Measurements from ENCODE around the gene LUZP2. TPM values are rescaled to one million over a fixed set of nuclear protein-coding genes. Genes with fewer than 3 reads are reported as not detected.

Gene LUZP2
- total and polyA plus RNA-seq, 2 donors = 0.41 to 26.4 TPM

DNA sequence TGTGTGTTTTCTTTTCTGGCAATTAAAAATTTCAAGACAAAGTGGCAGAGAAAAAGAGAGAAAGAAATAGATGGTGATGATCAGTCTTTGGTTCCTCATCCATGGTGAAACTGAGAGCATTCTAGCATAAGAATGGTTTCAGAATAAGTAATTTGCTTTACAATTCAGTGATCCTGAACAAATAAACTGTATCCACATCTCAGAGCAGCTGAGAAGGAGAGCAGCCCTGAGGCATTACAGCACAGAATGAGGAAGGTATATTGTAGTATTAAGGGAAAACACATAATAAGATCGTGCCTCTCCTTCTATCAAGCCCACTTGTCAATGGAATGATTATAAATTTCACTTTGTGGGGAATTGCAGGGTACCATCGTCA lies 17.4 kb downstream of the LUZP2 start:
- 76% methylated on average over 2 of the region's 2 CpGs for WGBS
- Histone ChIP-seq H3K36me3 (ENCODE audit: insufficient read depth) (no peaks in the 10 kb centered on the region), H3K4me1 (ENCODE audit: insufficient read depth) (no peaks in the 10 kb centered on the region), H3K4me3 (ENCODE audit: low read depth, low read length) (no peak overlapping the region), H3K27ac (ENCODE audit: low read depth) (no peak overlapping the region)
- no peak for DNase-seq (ENCODE audit: extremely low spot score)

DNA sequence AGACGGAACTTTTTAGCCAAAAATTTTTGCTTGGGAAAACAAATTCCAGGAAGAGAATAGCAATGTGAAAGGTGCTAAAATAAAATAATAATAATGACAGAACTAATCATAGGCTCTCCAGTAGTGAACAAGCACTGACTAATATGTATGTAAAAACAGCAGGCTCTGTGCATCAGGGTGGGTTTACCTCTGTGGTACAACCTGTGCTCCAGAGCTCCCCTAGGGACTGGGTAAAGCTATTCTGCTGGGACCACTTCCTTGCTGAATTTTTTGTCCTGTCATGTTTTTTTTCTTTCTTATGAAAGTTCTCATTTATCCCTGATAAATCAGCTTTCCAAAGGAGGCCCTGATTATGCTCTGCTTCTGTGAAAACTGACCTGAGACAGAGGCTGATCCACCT lies 18.8 kb downstream of the LUZP2 start:
- H3K27ac ChIP-seq (ENCODE audit: low read depth) = no peak overlapping the region
- H3K4me3 ChIP-seq (ENCODE audit: low read depth, low read length) = no peak overlapping the region
- 88% methylated on average over 1 of the region's 1 CpG for WGBS
- no peaks in the 10 kb centered on the region for H3K36me3 ChIP-seq (ENCODE audit: insufficient read depth)
- no peak for DNase-seq (ENCODE audit: extremely low spot score)
- H3K4me1 ChIP-seq (ENCODE audit: insufficient read depth) = no peaks in the 10 kb centered on the region

DNA sequence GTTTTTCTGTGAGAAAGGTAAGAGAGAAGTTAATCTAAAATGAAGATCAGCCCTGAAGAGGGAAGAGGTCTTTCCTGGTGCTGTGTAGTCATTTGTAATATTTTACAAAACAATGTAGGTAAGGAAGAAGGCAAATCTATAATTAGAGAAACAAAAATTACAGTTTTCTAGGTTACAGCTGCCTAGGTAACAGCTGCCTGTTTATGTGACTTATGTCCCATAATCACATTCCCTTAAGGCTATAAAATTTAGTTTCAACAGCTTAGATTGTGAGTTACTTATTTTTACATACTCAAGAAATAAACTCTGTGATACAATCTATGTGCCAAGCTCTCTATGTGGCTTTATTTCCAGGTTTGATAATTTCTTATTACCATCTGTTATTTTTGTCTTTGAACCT lies 19.8 kb downstream of the LUZP2 start:
- no peak for DNase-seq (ENCODE audit: extremely low spot score)
- Histone ChIP-seq H3K4me3 (ENCODE audit: low read depth, low read length) (no peak overlapping the region), H3K36me3 (ENCODE audit: insufficient read depth) (no peaks in the 10 kb centered on the region), H3K27ac (ENCODE audit: low read depth) (no peak overlapping the region), H3K4me1 (ENCODE audit: insufficient read depth) (no peaks in the 10 kb centered on the region)

DNA sequence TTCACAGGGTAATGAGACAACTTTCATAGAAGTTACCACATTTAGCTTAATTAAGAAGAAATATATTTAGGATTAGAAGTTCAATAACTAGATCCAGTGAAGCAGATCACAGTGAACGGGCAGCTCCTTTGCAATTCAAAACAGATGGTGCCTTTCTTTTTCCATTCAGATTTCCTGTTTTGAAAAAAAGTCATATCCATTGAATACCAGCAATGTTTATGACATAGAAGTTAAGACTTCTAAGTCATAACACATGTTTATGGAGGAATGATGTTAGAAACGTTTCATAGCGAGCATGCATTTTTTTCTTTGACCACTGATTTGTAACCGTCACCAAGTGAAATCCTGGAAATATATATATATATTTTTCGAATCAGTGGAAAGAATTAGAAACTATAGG lies 24.7 kb downstream of the LUZP2 start:
- Histone ChIP-seq H3K27ac (ENCODE audit: low read depth) (no peak overlapping the region), H3K4me3 (ENCODE audit: low read depth, low read length) (no peak overlapping the region), H3K4me1 (ENCODE audit: insufficient read depth) (no peaks in the 10 kb centered on the region), H3K36me3 (ENCODE audit: insufficient read depth) (no peaks in the 10 kb centered on the region)
- no peak for DNase-seq (ENCODE audit: extremely low spot score)
- 83% methylated on average over 5 of the region's 5 CpGs for WGBS

DNA sequence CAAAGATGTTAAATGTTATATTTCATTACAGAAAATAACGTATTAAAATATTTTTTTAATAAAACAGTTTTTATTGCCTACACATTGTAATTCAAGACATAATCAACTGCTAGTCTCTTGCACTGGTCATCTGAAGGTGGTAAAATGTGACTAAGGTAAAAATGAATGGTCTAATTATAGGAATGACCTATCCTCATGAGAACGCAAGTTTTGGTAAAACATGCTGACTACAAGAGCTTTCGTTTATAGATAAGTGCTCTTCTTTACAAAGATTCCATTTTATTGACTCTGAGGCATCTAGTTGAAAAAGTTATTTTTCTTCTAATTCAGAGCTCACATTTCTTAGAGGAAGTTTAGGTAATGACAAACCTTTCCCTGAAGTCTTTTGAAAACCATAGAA lies 27.3 kb downstream of the LUZP2 start:
- WGBS = 46% methylated on average over 3 of the region's 3 CpGs
- Histone ChIP-seq H3K27ac (ENCODE audit: low read depth) (no peak overlapping the region), H3K4me3 (ENCODE audit: low read depth, low read length) (no peak overlapping the region), H3K36me3 (ENCODE audit: insufficient read depth) (no peaks in the 10 kb centered on the region), H3K4me1 (ENCODE audit: insufficient read depth) (no peaks in the 10 kb centered on the region)
- DNase-seq (ENCODE audit: extremely low spot score) = no peak

DNA sequence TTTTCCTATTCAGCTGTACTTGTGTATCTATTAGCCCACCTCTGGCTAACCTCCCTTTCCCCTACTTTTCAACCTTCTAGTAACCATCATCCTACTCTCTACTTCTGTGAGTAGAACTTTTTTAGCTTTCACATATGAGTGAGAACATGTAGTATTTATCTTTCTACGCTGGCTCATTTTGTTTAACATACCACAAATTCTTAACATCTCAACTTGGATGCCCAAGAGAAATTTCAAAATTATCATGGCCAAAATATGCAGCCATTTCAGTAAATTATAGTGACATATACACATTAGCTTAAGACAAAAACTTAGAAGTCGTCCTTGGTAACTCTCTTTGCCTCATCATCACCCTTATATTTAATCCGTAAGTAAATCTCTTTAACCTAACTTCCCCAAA lies 34.7 kb downstream of the LUZP2 start:
- no peaks in the 10 kb centered on the region for H3K36me3 ChIP-seq (ENCODE audit: insufficient read depth)
- no peak for DNase-seq (ENCODE audit: extremely low spot score)
- no peaks in the 10 kb centered on the region for H3K4me1 ChIP-seq (ENCODE audit: insufficient read depth)
- no peak overlapping the region for H3K27ac ChIP-seq (ENCODE audit: low read depth)
- no peak overlapping the region for H3K4me3 ChIP-seq (ENCODE audit: low read depth, low read length)
- 42% methylated on average over 3 of the region's 3 CpGs for WGBS

DNA sequence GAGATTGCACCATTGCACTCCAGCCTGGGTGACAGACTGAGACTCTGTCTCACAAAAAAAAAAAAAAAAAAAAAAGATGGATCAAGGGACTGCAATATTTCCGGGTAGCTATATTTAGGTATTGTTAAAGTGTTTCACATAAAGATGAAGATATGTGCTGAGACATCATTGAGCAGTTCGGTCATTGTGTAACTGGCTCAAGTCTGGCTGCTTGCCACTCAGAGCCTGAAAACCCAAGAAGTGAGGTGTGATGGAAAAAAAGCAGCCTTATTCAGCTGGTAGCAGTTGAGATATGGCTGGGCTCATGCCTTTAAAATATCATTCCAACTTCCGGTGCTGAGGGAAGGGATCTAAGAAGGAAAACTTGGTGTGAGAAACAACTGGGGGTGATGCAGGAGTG lies 46.9 kb downstream of the LUZP2 start:
- 66% methylated on average over 3 of the region's 3 CpGs for WGBS
- no peaks in the 10 kb centered on the region for H3K36me3 ChIP-seq (ENCODE audit: insufficient read depth)
- no peak overlapping the region for H3K4me3 ChIP-seq (ENCODE audit: low read depth, low read length)
- no peaks in the 10 kb centered on the region for H3K4me1 ChIP-seq (ENCODE audit: insufficient read depth)
- no peak for DNase-seq (ENCODE audit: extremely low spot score)
- no peak overlapping the region for H3K27ac ChIP-seq (ENCODE audit: low read depth)

DNA sequence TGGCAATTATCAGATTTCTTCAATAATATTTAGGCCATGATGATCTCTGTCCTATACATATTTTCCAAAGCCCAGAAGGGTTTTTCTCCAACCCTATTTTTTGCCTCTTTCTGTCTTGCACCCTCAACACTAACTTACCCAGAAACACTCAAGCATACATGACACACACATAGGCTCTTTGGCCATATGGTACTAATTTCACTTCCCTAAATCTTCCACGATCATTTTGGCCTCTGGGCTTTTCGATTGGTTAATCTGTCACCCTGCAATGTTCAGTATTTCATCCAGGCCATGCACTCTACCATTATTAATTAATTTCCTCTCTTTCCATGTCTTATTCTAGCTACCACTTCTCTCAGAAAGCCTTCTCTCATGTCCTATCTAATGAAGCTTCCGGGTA lies 59.8 kb downstream of the LUZP2 start:
- Histone ChIP-seq H3K4me3 (ENCODE audit: low read depth, low read length) (no peak overlapping the region), H3K4me1 (ENCODE audit: insufficient read depth) (no peaks in the 10 kb centered on the region), H3K27ac (ENCODE audit: low read depth) (no peak overlapping the region), H3K36me3 (ENCODE audit: insufficient read depth) (no peaks in the 10 kb centered on the region)
- DNase-seq (ENCODE audit: extremely low spot score) = no peak
- WGBS = 86% methylated on average over 3 of the region's 3 CpGs

DNA sequence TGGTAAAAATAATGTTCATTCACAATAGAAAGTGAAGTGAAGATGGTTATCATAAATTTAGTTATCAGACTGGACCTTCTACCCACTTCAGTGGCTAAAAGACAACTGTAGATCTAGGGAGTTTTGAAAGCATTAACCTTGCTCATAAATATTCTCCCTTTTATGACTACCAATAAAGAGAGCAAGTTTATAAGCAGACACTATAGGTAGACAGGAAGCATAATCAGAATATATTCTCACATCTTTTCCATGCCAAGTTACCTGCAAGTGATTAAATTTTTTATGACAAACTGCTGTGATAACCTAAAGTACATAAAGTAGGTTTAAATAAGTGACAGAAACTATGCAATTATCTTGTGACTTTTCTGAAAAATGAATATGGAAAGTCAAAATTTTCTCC lies 62.5 kb downstream of the LUZP2 start:
- no peak overlapping the region for H3K4me3 ChIP-seq (ENCODE audit: low read depth, low read length)
- DNase-seq (ENCODE audit: extremely low spot score) = no peak

DNA sequence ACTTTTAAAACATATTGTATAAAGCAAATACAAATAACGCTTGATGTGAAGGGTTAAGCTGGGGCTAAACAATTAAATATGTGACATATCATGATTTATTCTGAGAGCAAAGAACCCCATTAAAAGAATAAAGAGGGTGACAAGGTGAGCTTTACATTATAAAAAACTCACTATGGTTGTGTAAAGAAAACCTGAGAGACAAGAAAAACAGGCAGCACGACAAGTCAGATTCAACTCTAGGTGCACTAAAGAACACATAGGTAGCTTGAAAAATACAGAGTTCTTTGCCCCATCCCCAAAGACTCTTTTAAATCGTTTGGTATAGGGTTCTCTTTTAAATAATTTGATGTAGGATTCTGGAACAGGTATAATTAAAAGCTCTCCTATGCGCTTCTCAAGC lies 63.5 kb downstream of the LUZP2 start:
- Histone ChIP-seq H3K27ac (ENCODE audit: low read depth) (no peak overlapping the region), H3K4me3 (ENCODE audit: low read depth, low read length) (no peak overlapping the region), H3K4me1 (ENCODE audit: insufficient read depth) (no peaks in the 10 kb centered on the region), H3K36me3 (ENCODE audit: insufficient read depth) (no peaks in the 10 kb centered on the region)
- WGBS = 79% methylated on average over 4 of the region's 4 CpGs
- peak; percentile 28 for DNase-seq (ENCODE audit: extremely low spot score)

More for the DNA sequence above, 62.5 kb downstream of the LUZP2 start:
- no peaks in the 10 kb centered on the region for H3K4me1 ChIP-seq (ENCODE audit: insufficient read depth)
- no peaks in the 10 kb centered on the region for H3K36me3 ChIP-seq (ENCODE audit: insufficient read depth)
- no peak overlapping the region for H3K27ac ChIP-seq (ENCODE audit: low read depth)

DNA sequence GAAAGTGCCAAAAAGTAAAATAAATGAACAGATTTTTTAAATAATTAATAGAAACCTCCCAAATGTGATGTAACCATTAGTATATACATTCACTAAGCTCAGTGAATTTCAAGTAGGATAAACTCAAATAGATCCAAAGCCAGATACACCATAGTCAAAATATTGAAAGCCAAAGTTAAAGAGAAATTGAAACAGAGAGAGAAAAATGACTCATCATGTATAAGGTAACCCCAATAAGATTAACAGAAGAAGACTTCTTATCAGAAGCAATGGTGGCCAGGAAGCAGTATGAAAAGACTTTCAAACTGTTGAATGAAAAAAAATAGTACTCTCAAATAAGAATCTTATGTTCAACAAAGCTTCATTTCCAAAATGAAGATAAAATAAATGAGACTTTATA lies 70.5 kb downstream of the LUZP2 start:
- H3K4me1 ChIP-seq (ENCODE audit: insufficient read depth) = no peaks in the 10 kb centered on the region
- no peak for DNase-seq (ENCODE audit: extremely low spot score)
- no peaks in the 10 kb centered on the region for H3K36me3 ChIP-seq (ENCODE audit: insufficient read depth)
- no peak overlapping the region for H3K4me3 ChIP-seq (ENCODE audit: low read depth, low read length)
- H3K27ac ChIP-seq (ENCODE audit: low read depth) = no peak overlapping the region

DNA sequence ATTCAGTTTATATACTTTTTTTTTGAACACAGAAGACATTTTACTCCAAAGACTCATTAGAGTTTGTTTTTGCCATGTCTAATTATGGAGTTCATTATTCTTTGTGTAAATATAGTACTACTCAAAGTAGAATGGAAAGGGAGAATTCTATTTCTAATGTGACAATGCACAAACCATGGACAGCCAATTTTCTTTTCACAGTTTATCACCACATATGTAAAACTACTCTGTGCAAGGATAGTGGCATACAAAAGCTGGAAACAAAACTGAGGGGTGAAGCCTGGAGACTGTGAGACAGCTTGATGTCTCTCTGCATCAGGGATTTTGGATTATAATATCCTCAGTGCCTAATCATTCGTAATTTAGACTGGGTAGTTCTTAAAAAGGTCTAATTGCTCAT lies 75.5 kb downstream of the LUZP2 start:
- no peaks in the 10 kb centered on the region for H3K4me1 ChIP-seq (ENCODE audit: insufficient read depth)
- no peaks in the 10 kb centered on the region for H3K36me3 ChIP-seq (ENCODE audit: insufficient read depth)
- no peak for DNase-seq (ENCODE audit: extremely low spot score)
- 91% methylated on average over 1 of the region's 1 CpG for WGBS
- H3K4me3 ChIP-seq (ENCODE audit: low read depth, low read length) = no peak overlapping the region
- no peak overlapping the region for H3K27ac ChIP-seq (ENCODE audit: low read depth)

DNA sequence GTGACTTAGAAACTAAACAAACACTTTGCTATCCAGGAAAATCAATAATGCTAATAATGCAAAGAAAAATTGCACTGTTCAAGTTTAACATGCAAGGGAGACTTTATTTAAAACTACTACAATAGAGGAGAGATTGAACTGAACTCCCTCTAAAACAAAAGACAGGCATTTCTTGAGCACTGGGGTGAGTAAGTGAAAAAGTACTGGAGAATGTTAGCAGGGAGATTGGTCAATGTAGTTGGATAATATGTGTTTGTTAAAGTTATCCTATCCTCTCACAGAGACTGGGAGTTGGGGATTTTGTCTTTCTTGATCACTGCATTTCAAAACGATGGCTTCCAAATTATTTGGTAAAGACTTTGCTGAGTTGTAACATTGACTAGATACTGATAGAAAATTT lies 77.6 kb downstream of the LUZP2 start:
- Histone ChIP-seq H3K36me3 (ENCODE audit: insufficient read depth) (no peaks in the 10 kb centered on the region), H3K27ac (ENCODE audit: low read depth) (no peak overlapping the region), H3K4me1 (ENCODE audit: insufficient read depth) (no peaks in the 10 kb centered on the region), H3K4me3 (ENCODE audit: low read depth, low read length) (no peak overlapping the region)
- 87% methylated on average over 1 of the region's 1 CpG for WGBS
- DNase-seq (ENCODE audit: extremely low spot score) = no peak

DNA sequence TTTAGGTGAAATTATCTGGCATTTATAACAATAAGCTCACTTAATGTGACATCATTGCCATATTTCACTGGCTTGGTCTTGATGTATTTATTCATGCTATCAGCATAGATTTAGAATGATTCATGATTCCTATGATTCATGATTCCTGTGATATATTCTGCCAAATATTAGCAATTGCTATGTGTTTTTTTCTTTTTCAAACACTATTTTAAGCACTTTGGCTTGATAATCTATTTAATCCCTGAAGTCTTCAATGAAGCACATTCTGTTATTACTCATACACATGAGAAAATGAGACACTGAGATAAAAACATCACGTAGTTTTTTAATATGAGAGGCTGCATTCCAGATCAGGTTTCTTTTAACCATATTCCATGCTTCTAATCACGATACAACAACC lies 78.5 kb downstream of the LUZP2 start:
- DNase-seq (ENCODE audit: extremely low spot score) = no peak
- 44% methylated on average over 2 of the region's 2 CpGs for WGBS
- no peak overlapping the region for H3K4me3 ChIP-seq (ENCODE audit: low read depth, low read length)

DNA sequence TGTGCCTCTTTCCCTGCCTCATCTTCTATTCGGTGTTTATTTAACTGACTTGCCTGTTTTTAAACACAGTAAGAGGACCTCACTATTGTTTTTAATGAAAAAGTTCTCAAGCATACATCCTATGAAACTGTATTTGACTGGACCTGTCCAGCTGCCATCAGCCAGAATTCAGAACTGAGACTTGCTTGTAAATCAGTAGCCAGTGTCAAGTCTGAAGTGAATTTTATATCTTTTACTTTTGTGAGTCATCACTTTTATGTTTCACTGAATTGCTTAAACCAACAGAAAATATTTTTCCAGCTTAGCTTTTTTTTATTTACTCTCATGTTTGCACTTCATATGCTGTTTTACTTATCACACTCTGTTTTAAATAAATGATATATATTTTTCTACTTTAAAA lies 88.3 kb downstream of the LUZP2 start:
- H3K4me1 ChIP-seq (ENCODE audit: insufficient read depth) = no peaks in the 10 kb centered on the region
- WGBS = 88% methylated on average over 1 of the region's 1 CpG

More for the DNA sequence above, 78.5 kb downstream of the LUZP2 start:
- Histone ChIP-seq H3K4me1 (ENCODE audit: insufficient read depth) (no peaks in the 10 kb centered on the region), H3K36me3 (ENCODE audit: insufficient read depth) (no peaks in the 10 kb centered on the region), H3K27ac (ENCODE audit: low read depth) (no peak overlapping the region)

More for the DNA sequence above, 88.3 kb downstream of the LUZP2 start:
- Histone ChIP-seq H3K4me3 (ENCODE audit: low read depth, low read length) (no peak overlapping the region), H3K27ac (ENCODE audit: low read depth) (no peak overlapping the region), H3K36me3 (ENCODE audit: insufficient read depth) (peaks cover 2% of the 10 kb centered on the region)
- DNase-seq (ENCODE audit: extremely low spot score) = no peak

All from urinary bladder (tissue), 4 donors.